ENCODE data around the gene PJA2. TPM values are rescaled to one million over a fixed set of nuclear protein-coding genes. Genes with fewer than 3 reads are reported as not detected.

Gene PJA2
- total and polyA plus RNA-seq, 2 donors (not counting 1 experiment from before 2014, with no cell fraction given), result 82.7 to 107 TPM

DNA sequence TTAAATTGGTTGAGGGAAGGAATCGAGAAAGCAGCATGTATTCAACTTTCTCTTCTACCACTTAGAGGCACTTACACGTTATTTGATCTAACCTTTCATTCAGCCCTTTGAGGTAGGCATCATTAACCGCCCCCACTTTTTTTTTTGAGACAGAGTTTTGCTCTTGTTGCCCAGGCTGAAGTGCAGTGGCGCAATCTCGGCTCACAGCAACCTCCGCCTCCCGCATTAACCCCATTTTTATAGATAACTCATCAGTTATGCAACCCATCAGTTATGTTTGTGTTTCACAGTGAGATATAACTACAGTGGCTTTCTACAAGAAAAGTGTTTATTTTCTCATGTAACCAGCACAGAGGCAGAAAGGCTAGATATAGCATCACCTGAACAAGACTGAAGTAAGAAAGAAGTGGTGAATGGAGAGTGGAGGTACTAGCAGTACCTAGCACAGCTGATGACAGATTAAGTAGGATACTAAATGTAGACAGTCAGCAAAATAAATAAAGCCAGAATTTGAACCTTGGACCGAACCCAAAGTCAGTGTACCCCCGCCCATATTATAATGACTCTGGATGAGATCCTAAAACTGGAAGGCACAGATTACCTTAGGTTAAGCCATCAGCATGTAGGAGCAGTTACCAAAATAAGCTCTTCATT lies 91.2 kb downstream of the PJA2 start:
- TF ChIP-seq, protein P1, sequence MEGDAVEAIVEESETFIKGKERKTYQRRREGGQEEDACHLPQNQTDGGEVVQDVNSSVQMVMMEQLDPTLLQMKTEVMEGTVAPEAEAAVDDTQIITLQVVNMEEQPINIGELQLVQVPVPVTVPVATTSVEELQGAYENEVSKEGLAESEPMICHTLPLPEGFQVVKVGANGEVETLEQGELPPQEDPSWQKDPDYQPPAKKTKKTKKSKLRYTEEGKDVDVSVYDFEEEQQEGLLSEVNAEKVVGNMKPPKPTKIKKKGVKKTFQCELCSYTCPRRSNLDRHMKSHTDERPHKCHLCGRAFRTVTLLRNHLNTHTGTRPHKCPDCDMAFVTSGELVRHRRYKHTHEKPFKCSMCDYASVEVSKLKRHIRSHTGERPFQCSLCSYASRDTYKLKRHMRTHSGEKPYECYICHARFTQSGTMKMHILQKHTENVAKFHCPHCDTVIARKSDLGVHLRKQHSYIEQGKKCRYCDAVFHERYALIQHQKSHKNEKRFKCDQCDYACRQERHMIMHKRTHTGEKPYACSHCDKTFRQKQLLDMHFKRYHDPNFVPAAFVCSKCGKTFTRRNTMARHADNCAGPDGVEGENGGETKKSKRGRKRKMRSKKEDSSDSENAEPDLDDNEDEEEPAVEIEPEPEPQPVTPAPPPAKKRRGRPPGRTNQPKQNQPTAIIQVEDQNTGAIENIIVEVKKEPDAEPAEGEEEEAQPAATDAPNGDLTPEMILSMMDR (conservative IDR thresholded peaks at IDR 0.05 in 1 of 2, IDR thresholded peaks at IDR 0.05 in 1 of 2; ENCODE audit: low read depth in 1 of 2, low read length in 2 of 2), result no peak
- no peak for TF ChIP-seq EZH2 (IDR thresholded peaks at IDR 0.05; ENCODE audit: low read length, missing control alignments)
- DNase-seq (ENCODE audit: low read depth in 2 of 2), result no peak
- H3K9me3 ChIP-seq (ENCODE audit: control insufficient read depth, insufficient read depth, low read depth, low read length), result no peaks in the 10 kb centered on the region

DNA sequence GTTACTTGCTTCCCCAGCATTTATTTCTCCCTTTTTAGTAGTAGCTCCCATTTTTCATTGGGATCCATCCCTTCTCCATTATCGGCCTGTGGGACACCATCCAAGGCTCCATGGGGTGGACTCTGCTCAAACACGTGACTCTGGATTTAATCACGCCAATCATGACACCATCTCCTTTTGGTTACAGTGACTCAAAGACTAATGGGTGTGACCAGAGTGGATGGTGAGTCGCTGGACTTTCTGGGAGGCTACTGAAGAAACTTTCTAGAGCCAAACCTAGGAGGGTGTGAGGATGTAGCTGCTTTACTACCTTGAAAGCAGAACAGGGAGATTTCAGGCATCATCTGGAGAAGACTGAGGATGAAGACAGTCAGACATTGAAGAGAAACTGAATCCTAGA lies 93.1 kb downstream of the PJA2 start:
- no peak overlapping the region for H2AFZ ChIP-seq (ENCODE audit: low read length)
- no peak overlapping the region for H3K9ac ChIP-seq (ENCODE audit: insufficient read depth, low read length)
- TF ChIP-seq, protein P1 (conservative IDR thresholded peaks at IDR 0.05 in 1 of 2, IDR thresholded peaks at IDR 0.05 in 1 of 2; ENCODE audit: low read depth in 1 of 2, low read length in 2 of 2), result no peak
- no peak for TF ChIP-seq EZH2 (IDR thresholded peaks at IDR 0.05; ENCODE audit: low read length, missing control alignments)
- no peaks in the 10 kb centered on the region for H3K27me3 ChIP-seq (ENCODE audit: control insufficient read depth, insufficient read depth, low read length)
- no peaks in the 10 kb centered on the region for H3K79me2 ChIP-seq (ENCODE audit: control insufficient read depth, insufficient read depth, low read length)
- H3K4me2 ChIP-seq (ENCODE audit: extremely low read depth, insufficient read depth, low read length), result no peak overlapping the region
- H4K20me1 ChIP-seq (ENCODE audit: control insufficient read depth, extremely low read depth, insufficient read depth, low read length), result no peaks in the 10 kb centered on the region
- no peak overlapping the region for H3K4me3 ChIP-seq (replicated peaks in 1 of 4; ENCODE audit: control extremely low read depth in 1 of 4, insufficient read depth in 1 of 4, low read depth in 3 of 4, low read length in 4 of 4)
- H3K9me3 ChIP-seq (ENCODE audit: control insufficient read depth, insufficient read depth, low read depth, low read length), result no peaks in the 10 kb centered on the region
- peak; percentile 32 to 42 for DNase-seq (ENCODE audit: low read depth in 2 of 2)
- peaks cover 5% of the 10 kb centered on the region for H3K4me1 ChIP-seq (ENCODE audit: control insufficient read depth, extremely low read depth, insufficient read depth, low read length)
- no peak overlapping the region for H3K27ac ChIP-seq (ENCODE audit: insufficient read depth, low read length)
- no peaks in the 10 kb centered on the region for H3K36me3 ChIP-seq (ENCODE audit: control insufficient read depth, insufficient read depth, low read length)

More for the DNA sequence above, 91.2 kb downstream of the PJA2 start:
- H3K4me1 ChIP-seq (ENCODE audit: control insufficient read depth, extremely low read depth, insufficient read depth, low read length), result peaks cover 5% of the 10 kb centered on the region
- H3K27me3 ChIP-seq (ENCODE audit: control insufficient read depth, insufficient read depth, low read length), result no peaks in the 10 kb centered on the region
- no peaks in the 10 kb centered on the region for H4K20me1 ChIP-seq (ENCODE audit: control insufficient read depth, extremely low read depth, insufficient read depth, low read length)
- no peak overlapping the region for H3K9ac ChIP-seq (ENCODE audit: insufficient read depth, low read length)
- no peaks in the 10 kb centered on the region for H3K79me2 ChIP-seq (ENCODE audit: control insufficient read depth, insufficient read depth, low read length)
- no peak overlapping the region for H3K4me3 ChIP-seq (replicated peaks in 1 of 4; ENCODE audit: control extremely low read depth in 1 of 4, insufficient read depth in 1 of 4, low read depth in 3 of 4, low read length in 4 of 4)
- H3K27ac ChIP-seq (ENCODE audit: insufficient read depth, low read length), result no peak overlapping the region
- H3K36me3 ChIP-seq (ENCODE audit: control insufficient read depth, insufficient read depth, low read length), result peaks cover 2% of the 10 kb centered on the region
- no peak overlapping the region for H2AFZ ChIP-seq (ENCODE audit: low read length)
- no peak overlapping the region for H3K4me2 ChIP-seq (ENCODE audit: extremely low read depth, insufficient read depth, low read length)

DNA sequence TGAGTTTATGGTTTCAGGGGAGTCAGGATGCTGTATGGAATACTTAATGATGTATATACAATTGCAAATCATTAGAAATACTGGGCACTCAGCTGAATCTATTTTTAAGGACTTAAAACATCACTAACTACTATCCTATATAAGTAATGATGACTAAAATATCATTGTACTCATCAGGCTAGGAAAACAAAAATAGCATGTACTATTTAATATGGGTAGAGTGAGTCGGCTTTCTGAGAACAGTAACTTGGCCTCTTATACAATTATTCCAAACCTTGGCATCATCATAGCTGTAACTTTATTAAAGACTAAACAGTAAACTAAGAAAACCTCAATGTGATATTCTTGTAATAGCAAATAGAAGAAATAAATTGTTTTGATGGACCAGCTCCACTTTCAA lies 94.5 kb downstream of the PJA2 start:
- Histone ChIP-seq H3K27me3 (ENCODE audit: control insufficient read depth, insufficient read depth, low read length) (no peaks in the 10 kb centered on the region), H3K27ac (ENCODE audit: insufficient read depth, low read length) (no peak overlapping the region), H3K4me3 (replicated peaks in 1 of 4; ENCODE audit: control extremely low read depth in 1 of 4, insufficient read depth in 1 of 4, low read depth in 3 of 4, low read length in 4 of 4) (no peak overlapping the region), H3K4me1 (ENCODE audit: control insufficient read depth, extremely low read depth, insufficient read depth, low read length) (peaks cover 5% of the 10 kb centered on the region), H3K4me2 (ENCODE audit: extremely low read depth, insufficient read depth, low read length) (no peak overlapping the region), H4K20me1 (ENCODE audit: control insufficient read depth, extremely low read depth, insufficient read depth, low read length) (no peaks in the 10 kb centered on the region), H3K36me3 (ENCODE audit: control insufficient read depth, insufficient read depth, low read length) (no peaks in the 10 kb centered on the region), H3K9ac (ENCODE audit: insufficient read depth, low read length) (no peak overlapping the region), H3K79me2 (ENCODE audit: control insufficient read depth, insufficient read depth, low read length) (no peaks in the 10 kb centered on the region), H3K9me3 (ENCODE audit: control insufficient read depth, insufficient read depth, low read depth, low read length) (no peaks in the 10 kb centered on the region), H2AFZ (ENCODE audit: low read length) (no peak overlapping the region)
- no peak for DNase-seq (ENCODE audit: low read depth in 2 of 2)
- TF ChIP-seq, protein P1 (conservative IDR thresholded peaks at IDR 0.05 in 1 of 2, IDR thresholded peaks at IDR 0.05 in 1 of 2; ENCODE audit: low read depth in 1 of 2, low read length in 2 of 2), result no peak
- TF ChIP-seq EZH2 (IDR thresholded peaks at IDR 0.05; ENCODE audit: low read length, missing control alignments), result no peak

Data from fibroblast of lung (primary cell).